ENCODE measurements around the gene FOXP1.

Gene FOXP1

DNA sequence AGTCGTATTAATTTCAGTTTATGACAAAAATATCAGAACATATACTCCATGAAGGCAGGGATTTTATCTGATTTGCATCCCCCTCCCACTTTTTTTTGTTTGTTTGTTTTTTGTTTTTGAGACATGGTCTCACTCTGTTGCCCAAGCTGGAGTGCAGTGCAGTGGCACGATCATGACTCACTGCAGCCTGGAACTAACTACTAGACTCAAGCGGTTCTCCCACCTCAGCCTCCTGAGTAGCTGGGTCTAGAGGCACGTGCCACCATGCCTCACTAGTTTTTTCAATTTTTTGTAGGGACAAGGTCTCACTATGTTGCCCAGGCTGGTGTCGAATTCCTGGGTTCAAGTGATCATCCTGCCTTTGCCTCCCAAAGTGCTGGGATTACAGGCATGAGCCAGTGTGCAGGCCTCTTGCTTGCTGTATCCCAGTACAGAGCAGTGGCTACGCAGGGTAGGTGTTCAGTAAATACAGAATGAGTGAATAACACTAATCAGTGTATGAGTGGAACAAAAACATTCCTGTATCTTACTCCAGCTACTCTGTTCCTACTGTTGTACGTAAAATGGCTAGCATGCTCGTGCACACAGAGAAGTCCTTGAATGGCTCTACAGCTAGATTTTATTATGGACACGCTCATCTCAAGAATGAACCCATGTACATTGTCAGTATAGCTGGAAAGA is 272.4 kb downstream of the FOXP1 start:
- TF ChIP-seq, protein P1, sequence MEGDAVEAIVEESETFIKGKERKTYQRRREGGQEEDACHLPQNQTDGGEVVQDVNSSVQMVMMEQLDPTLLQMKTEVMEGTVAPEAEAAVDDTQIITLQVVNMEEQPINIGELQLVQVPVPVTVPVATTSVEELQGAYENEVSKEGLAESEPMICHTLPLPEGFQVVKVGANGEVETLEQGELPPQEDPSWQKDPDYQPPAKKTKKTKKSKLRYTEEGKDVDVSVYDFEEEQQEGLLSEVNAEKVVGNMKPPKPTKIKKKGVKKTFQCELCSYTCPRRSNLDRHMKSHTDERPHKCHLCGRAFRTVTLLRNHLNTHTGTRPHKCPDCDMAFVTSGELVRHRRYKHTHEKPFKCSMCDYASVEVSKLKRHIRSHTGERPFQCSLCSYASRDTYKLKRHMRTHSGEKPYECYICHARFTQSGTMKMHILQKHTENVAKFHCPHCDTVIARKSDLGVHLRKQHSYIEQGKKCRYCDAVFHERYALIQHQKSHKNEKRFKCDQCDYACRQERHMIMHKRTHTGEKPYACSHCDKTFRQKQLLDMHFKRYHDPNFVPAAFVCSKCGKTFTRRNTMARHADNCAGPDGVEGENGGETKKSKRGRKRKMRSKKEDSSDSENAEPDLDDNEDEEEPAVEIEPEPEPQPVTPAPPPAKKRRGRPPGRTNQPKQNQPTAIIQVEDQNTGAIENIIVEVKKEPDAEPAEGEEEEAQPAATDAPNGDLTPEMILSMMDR (IDR thresholded peaks at IDR 0.05) = no peak
- Histone ChIP-seq H3K9me3 (ENCODE audit: control insufficient read depth, low read length) (no peaks in the 10 kb centered on the region), H3K9ac (no peak overlapping the region), H3K36me3 (ENCODE audit: control insufficient read depth, insufficient read depth, low read length) (no peaks in the 10 kb centered on the region), H3K4me1 (peaks cover 2% of the 10 kb centered on the region), H2AFZ (no peak overlapping the region), H3K4me2 (ENCODE audit: low read length) (no peak overlapping the region), H3K4me3 (ENCODE audit: low read depth, low read length) (no peak overlapping the region), H3K27me3 (ENCODE audit: control insufficient read depth, insufficient read depth, low read length) (no peaks in the 10 kb centered on the region), H3K27ac (no peak overlapping the region), H3K79me2 (no peaks in the 10 kb centered on the region)

DNA sequence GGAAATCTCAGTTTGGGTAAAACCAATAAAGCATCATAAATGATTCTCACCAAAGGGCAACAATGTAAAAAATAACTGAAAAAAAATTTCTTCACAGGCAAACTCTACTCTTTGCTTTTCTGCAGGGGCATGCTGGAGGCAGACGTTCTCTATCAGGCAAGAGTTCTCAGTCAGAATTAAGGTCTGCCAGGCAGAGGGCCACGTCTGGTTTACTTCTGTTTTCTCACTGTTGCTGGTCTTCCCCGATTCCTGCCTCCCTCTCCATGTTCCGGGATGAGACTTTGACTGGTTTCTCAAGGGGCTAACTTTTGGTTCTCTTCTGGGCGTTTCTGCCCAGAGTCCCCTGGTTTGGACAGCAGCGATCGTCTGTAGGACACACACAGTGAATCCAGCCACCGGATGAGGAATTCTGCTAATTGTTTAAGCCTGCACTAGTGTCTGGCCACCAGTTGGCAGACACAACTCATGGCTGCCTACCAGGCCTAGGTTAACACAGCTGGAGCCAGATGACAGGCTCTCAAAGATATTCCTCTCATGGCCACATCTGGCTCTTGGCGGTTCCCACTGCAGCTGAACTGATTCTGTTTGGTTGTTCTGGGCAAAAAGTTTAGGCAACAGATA is 273.1 kb downstream of the FOXP1 start:
- H3K9me3 ChIP-seq (ENCODE audit: control insufficient read depth, low read length) = no peaks in the 10 kb centered on the region
- no peak overlapping the region for H3K9ac ChIP-seq
- H3K4me1 ChIP-seq = peaks cover 2% of the 10 kb centered on the region
- no peak overlapping the region for H3K27ac ChIP-seq
- H3K36me3 ChIP-seq (ENCODE audit: control insufficient read depth, insufficient read depth, low read length) = no peaks in the 10 kb centered on the region
- no peaks in the 10 kb centered on the region for H3K27me3 ChIP-seq (ENCODE audit: control insufficient read depth, insufficient read depth, low read length)
- TF ChIP-seq, protein P1 (IDR thresholded peaks at IDR 0.05) = no peak
- H3K4me3 ChIP-seq (ENCODE audit: low read depth, low read length) = no peak overlapping the region
- no peak overlapping the region for H2AFZ ChIP-seq
- no peaks in the 10 kb centered on the region for H3K79me2 ChIP-seq
- H3K4me2 ChIP-seq (ENCODE audit: low read length) = no peak overlapping the region

DNA sequence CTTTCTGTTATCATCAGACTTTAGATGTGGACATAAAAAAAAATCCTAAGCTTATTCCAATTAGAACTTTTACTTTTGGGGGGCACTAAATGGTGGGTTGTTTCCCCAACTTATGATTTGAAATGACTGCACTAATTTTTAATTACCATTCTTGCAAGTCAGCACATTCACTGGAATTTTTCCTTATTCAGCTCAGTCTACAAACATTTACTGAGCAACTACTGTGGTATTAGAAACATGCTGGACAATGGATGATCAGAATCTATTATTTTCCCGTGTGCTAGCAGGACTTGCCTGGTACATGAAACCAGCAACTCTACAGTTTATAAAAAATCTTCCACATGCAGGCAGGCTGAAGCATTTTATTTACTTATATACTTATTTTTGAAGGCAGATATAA is 273.6 kb downstream of the FOXP1 start:
- Histone ChIP-seq H3K4me3 (ENCODE audit: low read depth, low read length) (no peak overlapping the region), H3K79me2 (no peaks in the 10 kb centered on the region), H3K27me3 (ENCODE audit: control insufficient read depth, insufficient read depth, low read length) (no peaks in the 10 kb centered on the region), H3K4me1 (peaks cover 2% of the 10 kb centered on the region), H3K4me2 (ENCODE audit: low read length) (no peak overlapping the region), H3K27ac (no peak overlapping the region), H3K36me3 (ENCODE audit: control insufficient read depth, insufficient read depth, low read length) (no peaks in the 10 kb centered on the region), H2AFZ (no peak overlapping the region), H3K9ac (no peak overlapping the region), H3K9me3 (ENCODE audit: control insufficient read depth, low read length) (no peaks in the 10 kb centered on the region)
- TF ChIP-seq, protein P1 (IDR thresholded peaks at IDR 0.05) = no peak

DNA sequence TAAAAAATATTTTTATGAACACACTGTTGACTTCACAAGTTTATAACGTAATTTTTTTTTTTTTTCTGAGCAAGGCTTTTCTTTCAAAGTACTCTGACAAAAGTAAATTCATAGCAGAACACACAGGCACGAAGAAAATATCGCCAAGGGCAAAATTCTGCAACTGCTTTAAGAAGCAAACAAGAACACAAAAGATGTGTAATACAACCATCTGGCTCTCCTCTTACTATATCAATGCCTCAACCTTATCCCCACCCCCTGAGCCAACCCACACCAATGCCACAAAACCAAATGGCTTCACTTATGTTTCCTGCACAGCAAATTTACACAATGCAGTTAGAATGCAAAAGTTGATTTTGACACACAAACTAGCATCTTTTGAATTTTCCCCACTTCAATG is 274.2 kb downstream of the FOXP1 start:
- Histone ChIP-seq H3K9ac (no peak overlapping the region), H3K36me3 (ENCODE audit: control insufficient read depth, insufficient read depth, low read length) (no peaks in the 10 kb centered on the region), H3K27me3 (ENCODE audit: control insufficient read depth, insufficient read depth, low read length) (no peaks in the 10 kb centered on the region), H3K27ac (no peak overlapping the region), H3K4me3 (ENCODE audit: low read depth, low read length) (no peak overlapping the region), H3K4me2 (ENCODE audit: low read length) (no peak overlapping the region), H2AFZ (no peak overlapping the region), H3K4me1 (peaks cover 2% of the 10 kb centered on the region), H3K9me3 (ENCODE audit: control insufficient read depth, low read length) (no peaks in the 10 kb centered on the region), H3K79me2 (no peaks in the 10 kb centered on the region)
- TF ChIP-seq, protein P1 (IDR thresholded peaks at IDR 0.05) = no peak

DNA sequence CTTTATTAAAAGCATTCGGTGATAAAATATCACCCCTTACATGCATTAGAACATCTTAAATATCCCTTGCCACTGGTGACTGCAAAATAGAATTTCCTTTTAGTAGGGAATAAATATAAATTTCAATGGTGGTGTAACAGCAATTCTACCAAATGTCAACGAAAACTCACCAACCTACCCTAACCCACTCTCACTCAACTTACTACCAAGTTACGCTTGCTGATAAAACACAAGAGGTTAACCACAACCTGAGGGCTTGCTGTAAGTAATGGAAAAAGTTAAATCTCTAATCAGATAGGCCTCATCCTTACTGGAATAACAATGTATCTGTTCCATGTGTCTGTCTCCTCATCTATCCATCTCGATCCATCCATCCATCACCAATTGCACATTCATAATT is 274.7 kb downstream of the FOXP1 start:
- Histone ChIP-seq H2AFZ (no peak overlapping the region), H3K9ac (no peak overlapping the region), H3K36me3 (ENCODE audit: control insufficient read depth, insufficient read depth, low read length) (no peaks in the 10 kb centered on the region), H3K79me2 (no peaks in the 10 kb centered on the region), H3K4me3 (ENCODE audit: low read depth, low read length) (no peak overlapping the region), H3K4me2 (ENCODE audit: low read length) (no peak overlapping the region), H3K4me1 (peaks cover 2% of the 10 kb centered on the region), H3K27ac (no peak overlapping the region), H3K9me3 (ENCODE audit: control insufficient read depth, low read length) (no peaks in the 10 kb centered on the region), H3K27me3 (ENCODE audit: control insufficient read depth, insufficient read depth, low read length) (no peaks in the 10 kb centered on the region)
- TF ChIP-seq, protein P1 (IDR thresholded peaks at IDR 0.05) = no peak

Measured in parathyroid adenoma (tissue), 2 donors.